GM12872 (cell line): ENCODE data around the gene GOLGA6D.
"Not testable (repeated sequence)": the region's sequence is repeated elsewhere in the genome, so short reads cannot be mapped to it uniquely, and the experiment has no call there.

ENCODE experiments used
- TF ChIP-seq, protein P1 (sequence below): IDR thresholded peaks from 3 replicates; pipeline ENCODE4 v1.5.1; 2011; ENCODE audit warnings: low read depth, mild to moderate bottlenecking, low read length, moderate library complexity; ENCODE audit not compliant: insufficient read depth

GOLGA6D gene, protein sequence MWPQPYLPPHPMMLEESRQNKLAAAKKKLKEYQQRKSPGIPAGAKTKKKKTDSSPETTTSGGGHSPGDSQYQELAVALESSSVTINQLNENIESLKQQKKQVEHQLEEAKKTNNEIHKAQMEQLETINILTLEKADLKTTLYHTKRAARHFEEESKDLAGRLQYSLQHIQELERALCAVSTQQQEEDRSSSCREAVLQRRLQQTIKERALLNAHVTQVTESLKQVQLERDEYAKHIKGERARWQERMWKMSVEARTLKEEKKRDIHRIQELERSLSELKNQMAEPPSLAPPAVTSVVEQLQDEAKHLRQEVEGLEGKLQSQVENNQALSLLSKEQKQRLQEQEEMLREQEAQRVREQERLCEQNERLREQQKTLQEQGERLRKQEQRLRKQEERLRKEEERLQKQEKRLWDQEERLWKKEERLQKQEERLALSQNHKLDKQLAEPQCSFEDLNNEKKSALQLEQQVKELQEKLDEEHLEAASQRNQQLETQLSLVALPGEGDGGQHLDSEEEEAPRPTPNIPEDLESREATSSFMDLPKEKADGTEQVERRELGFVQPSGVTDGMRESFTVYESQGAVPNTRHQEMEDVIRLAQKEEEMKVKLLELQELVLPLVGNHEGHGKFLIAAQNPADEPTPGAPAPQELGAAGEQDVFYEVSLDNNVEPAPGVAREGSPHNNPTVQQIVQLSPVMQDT

GRCh38 chr15:75282572-75282971, at the start of gene GOLGA6D:
TSS of gene GOLGA6D (plus strand) at chr15:75282835. CDS start at chr15:75282876, 41 bp downstream.
- TF ChIP-seq, protein P1, sequence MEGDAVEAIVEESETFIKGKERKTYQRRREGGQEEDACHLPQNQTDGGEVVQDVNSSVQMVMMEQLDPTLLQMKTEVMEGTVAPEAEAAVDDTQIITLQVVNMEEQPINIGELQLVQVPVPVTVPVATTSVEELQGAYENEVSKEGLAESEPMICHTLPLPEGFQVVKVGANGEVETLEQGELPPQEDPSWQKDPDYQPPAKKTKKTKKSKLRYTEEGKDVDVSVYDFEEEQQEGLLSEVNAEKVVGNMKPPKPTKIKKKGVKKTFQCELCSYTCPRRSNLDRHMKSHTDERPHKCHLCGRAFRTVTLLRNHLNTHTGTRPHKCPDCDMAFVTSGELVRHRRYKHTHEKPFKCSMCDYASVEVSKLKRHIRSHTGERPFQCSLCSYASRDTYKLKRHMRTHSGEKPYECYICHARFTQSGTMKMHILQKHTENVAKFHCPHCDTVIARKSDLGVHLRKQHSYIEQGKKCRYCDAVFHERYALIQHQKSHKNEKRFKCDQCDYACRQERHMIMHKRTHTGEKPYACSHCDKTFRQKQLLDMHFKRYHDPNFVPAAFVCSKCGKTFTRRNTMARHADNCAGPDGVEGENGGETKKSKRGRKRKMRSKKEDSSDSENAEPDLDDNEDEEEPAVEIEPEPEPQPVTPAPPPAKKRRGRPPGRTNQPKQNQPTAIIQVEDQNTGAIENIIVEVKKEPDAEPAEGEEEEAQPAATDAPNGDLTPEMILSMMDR = not testable (repeated sequence)

DNA sequence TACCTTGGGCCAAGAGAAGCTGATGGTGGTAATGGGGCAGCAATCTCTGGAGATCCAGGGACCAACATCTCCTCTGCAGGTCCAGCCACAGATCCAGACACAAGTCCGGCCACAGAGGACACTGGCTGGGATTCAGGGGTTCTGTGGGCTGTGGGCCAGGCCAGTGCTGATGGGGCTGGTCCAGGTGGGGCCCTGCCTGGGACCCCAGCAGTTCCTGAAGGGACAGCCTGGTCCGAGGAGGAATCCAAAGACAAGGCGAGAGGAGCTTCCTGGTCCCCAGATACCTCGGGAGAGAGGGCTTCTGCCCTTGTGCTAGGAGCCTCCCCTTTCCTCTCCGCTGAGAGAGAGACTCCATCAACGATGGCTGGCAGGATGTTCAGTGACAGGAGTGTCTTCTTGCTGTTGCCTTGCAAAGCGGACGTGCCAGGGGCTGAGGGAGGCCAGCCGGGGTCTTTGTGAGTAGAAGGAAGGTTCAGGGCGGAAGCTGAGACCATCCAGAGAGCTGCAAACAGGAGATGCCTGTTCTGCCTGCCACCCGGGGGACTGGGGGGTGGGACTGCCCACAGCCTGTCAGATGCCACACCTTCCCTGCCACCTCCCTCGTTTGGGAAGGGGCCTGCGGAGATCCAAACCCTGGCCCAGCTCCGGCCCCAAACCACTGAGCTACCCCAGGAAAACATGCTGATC, 49.0 kb upstream of the GOLGA6D start:
- TF ChIP-seq, protein P1 = no peak

GRCh38 chr15:75234191-75234810, 48.3 kb upstream of the GOLGA6D start:
- TF ChIP-seq, protein P1 = no peak

GRCh38 chr15:75235051-75235673, 47.5 kb upstream of the GOLGA6D start:
- TF ChIP-seq, protein P1 = no peak

- TF ChIP-seq, protein P1 = no peak
Observed at GRCh38 chr15:75235760-75236729, 46.6 kb upstream of the GOLGA6D start.

- TF ChIP-seq, protein P1 = no peak
Observed at GRCh38 chr15:75237316-75237982, 45.2 kb upstream of the GOLGA6D start.
